ENCODE measurements around the gene CFHR2.

Gene CFHR2

DNA sequence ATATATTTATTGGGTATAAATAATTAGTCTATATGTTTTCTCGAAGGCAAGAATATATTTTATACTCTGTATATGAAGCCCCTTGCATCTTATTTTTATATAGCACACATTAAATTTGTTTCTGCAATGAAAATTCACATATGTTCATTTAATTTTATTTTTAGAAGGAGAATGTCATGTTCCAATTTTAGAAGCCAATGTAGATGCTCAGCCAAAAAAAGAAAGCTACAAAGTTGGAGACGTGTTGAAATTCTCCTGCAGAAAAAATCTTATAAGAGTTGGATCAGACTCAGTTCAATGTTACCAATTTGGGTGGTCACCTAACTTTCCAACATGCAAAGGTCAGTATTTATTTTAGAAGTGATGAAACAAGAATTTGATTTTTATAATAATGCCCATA, 50.4 kb downstream of the CFHR2 start:
- DNase-seq: no peak
- intact Hi-C loops (cut with DNase I): no loop called here

GRCh38 chr1:196997423-196997822, 53.9 kb downstream of the CFHR2 start:
- no peak for DNase-seq
- intact Hi-C loops (cut with DNase I): no loop called here

GRCh38 chr1:197001828-197002227, 58.3 kb downstream of the CFHR2 start:
- intact Hi-C loops (cut with DNase I): no loop called here
- no peak for DNase-seq

GRCh38 chr1:197003132-197003531, 59.6 kb downstream of the CFHR2 start:
- peak in 1 of 10 donors; percentile 33 for DNase-seq
- intact Hi-C loops (cut with DNase I): no loop called here

- no peak for DNase-seq
- intact Hi-C loops (cut with DNase I): no loop called here
These were observed 65.3 kb downstream of the CFHR2 start for GRCh38 chr1:197008861-197009260.
